H54 (cell line): ENCODE results near the gene PLAU.

Experiments
- DNase-seq: peaks from one replicate; pipeline ENCODE4 v3.0.0; 2011; ENCODE audit warnings: low spot score, mixed read lengths; ENCODE audit not compliant: insufficient read length
- FAIRE-seq: peaks from 3 replicates; lab custom pipeline; 2011; peaks lifted over from hg19 to GRCh38; lab: Jason Lieb, UNC
- POLR2A ChIP-seq: IDR thresholded peaks from 2 replicates; pipeline ENCODE4 v1.6.1; 2011; ENCODE audit warnings: low read depth, mild to moderate bottlenecking, low read length

Gene PLAU

DNA sequence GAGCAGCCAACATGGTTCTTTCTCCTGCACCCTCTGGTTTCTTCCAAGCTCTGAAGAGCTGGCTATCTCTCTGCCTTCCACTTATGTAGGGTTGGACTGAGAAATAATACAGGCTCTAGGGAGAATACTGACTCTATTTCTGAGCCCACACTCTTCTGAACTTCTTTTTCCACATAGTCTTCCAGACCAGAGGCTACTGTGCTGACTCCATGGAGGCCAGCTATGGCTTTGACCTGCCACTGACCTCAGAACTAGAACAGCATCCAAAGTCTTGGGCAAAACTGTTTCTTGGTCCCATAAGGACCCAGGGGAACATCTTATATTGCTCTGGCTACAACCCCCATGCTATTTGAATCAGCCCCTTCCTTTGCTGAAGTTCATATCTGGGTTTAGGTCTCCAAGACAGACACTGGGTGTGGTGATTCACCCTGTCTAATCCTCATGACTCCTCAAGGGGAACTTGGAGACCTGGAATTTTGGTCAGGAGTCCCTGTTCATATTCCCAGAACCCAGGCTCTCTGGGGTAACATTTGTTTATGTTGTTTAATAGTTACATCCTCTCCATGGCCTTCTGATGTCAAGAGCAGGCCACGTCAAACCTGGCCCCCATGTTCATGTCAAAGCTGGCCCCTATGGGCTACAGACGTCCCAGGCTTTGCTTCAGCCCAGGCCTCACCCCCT is 12.1 kb upstream of the PLAU start:
- DNase-seq (no peak), FAIRE-seq (no peak)
- TF ChIP-seq POLR2A, result no peak

GRCh38 chr10:73899423-73899822 is 11.5 kb upstream of the PLAU start:
- DNase-seq (peak; percentile 75), FAIRE-seq (peak; percentile 99)
- TF ChIP-seq POLR2A, result no peak

DNA sequence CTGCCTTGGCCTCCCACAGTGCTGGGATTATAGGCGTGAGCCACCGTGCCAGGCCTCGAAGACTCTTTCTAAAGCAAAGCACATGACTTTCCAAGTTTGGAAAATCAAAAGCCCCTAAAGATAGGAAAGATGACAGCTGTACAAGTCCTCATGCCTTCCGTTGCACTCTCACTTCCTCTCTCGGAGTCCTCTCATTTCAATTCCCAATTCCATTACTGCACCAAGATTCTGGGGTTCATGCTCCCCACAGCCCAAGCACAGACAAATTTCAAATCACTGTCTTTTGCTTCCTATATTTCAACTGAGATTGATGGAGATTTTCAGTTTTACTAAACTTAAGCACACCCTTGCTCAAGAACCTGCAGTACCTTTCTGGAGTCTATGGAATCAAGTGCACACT is 10.9 kb upstream of the PLAU start:
- FAIRE-seq, result no peak

GRCh38 chr10:73901261-73901660 is 9.7 kb upstream of the PLAU start:
- FAIRE-seq (no peak), DNase-seq (no peak)
- TF ChIP-seq POLR2A, result no peak

More for the DNA sequence above, 10.9 kb upstream of the PLAU start:
- no peak for DNase-seq
- no peak for TF ChIP-seq POLR2A

GRCh38 chr10:73902351-73902750 is 8.6 kb upstream of the PLAU start:
- no peak for TF ChIP-seq POLR2A
- DNase-seq (no peak), FAIRE-seq (no peak)

- no peak for FAIRE-seq
- no peak for DNase-seq
- no peak for TF ChIP-seq POLR2A
Measured at GRCh38 chr10:73905256-73906020, 5.5 kb upstream of the PLAU start.

- TF ChIP-seq POLR2A, result no peak
- peak; percentile 77 for DNase-seq
- FAIRE-seq, result peak; percentile 90
Measured at GRCh38 chr10:73906524-73907447, 4.1 kb upstream of the PLAU start.

DNA sequence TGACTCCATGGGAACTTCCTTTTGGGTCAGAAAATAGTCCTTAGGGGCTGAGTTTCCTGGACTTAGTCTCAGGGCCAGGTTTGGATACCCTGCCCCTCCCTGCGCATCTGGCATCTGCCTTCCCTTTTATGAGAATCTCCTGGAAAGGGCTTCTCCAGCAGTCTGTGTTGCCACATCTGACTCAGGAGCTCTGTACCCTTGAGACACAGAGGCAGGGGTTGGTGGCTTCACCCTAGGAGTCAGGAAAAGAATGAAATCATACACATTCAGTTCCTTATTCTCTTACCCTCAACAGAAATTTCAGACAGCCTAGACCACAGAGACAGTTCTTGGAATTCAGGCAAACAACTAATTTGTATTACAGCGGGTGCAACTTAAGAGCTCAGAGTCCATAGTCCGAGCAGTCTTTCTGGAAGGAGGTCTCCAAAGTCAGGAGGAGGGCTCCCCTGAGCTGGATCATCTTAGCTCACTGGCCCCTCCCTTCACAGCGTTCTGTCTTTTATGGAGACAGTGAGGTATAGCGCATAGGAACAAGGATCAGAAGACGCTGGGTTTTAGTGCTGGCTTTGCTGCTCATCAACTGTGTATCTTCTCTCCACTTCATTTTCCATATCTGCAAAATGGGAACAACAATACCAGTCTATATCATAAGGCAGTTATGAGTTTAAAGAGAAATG is 3.0 kb upstream of the PLAU start:
- DNase-seq (no peak), FAIRE-seq (no peak)
- TF ChIP-seq POLR2A, result no peak

DNA sequence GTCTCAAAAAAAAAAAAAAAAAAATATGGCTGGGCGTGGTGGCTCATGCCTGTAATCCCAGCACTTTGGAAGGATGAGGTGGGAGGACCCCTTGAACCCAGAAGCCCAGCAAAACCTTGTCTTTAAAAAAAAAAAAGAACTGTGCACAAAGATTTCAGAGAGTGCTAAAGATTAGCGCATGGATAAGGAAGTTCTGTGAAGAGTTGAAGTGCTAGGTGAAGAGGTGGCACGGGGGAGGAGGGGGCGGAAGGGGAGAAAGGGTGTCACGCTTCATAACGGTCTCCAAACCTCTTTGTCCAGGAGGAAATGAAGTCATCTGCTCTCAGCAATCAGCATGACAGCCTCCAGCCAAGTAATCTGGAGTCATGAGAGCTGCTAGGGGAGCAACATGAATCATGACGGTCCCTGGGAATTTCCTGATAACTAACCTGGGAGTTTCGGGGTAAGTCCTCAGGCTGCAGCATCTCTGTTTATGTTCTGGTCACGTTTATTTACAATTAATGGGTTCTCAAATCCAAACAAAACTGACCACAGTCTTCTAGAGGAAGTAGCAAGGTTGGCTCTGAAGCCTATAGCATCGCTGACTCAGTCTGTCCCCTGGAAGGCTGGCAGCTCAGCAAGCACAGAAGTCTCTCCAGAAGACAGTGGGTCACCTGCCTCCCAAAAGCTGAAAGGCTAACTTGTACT is 1.9 kb upstream of the PLAU start:
- FAIRE-seq (peak; percentile 96), DNase-seq (peak; percentile 95)
- no peak for TF ChIP-seq POLR2A

DNA sequence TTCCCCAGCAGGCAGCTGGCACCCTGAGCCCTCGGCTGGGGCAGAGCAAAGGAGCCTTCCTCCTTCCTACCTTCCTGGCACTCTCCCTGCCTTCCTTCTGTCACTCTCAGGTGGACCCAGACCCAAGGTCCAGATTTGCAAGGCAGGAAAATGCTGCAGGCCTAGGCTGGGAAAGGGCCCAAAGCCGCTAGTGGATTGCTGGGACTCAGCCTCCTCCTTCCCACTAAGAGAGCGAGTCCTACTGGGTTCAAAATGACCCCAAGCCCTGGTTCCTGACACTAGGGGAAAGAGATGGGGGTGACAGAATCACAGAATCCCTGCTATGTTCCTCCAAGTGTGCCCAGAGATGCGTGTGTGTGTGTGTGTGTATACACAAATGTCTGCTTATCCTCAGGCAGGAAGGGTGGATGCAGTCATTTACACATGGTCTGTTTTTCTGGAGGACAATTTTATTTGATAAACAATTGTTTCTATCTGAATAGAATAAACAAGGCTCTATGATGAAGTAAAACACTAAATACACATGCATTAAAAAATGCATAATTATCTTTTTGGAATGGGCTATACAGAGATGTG is 1.3 kb upstream of the PLAU start:
- DNase-seq (no peak), FAIRE-seq (no peak)
- TF ChIP-seq POLR2A, result no peak

GRCh38 chr10:73910401-73910763 is 550 bp upstream of the PLAU start:
- FAIRE-seq (no peak), DNase-seq (no peak)
- no peak for TF ChIP-seq POLR2A

GRCh38 chr10:73911553-73912004 is 647 bp downstream of the PLAU start:
- FAIRE-seq (no peak), DNase-seq (no peak)
- TF ChIP-seq POLR2A, result no peak

GRCh38 chr10:73914036-73914435 is 3.1 kb downstream of the PLAU start:
- DNase-seq (no peak), FAIRE-seq (no peak)
- TF ChIP-seq POLR2A, result no peak
